Coronary artery (tissue), 2 donors: ENCODE measurements around the gene GBX1.

Experiments used
- DNase-seq: peaks from one replicate; pipeline ENCODE4 v3.0.0-alpha.2; 2017; ENCODE audit warnings: low spot score
- H3K27ac ChIP-seq, 2 donors: fragments of 200-600 bp; sonication (generic); one replicate each; pipeline ENCODE4 v1.5.1; 2016 to 2019
- H3K4me3 ChIP-seq: fragments of 200-600 bp; sonication (generic); 2 replicates; pipeline ENCODE4 v1.5.1; 2016; ENCODE audit warnings: mild to moderate bottlenecking, moderate library complexity
- TF ChIP-seq, protein P1 (sequence below): fragments of 200-600 bp; sonication (generic); IDR thresholded peaks from one replicate; pipeline ENCODE4 v1.5.1; 2019; ENCODE audit warnings: antibody characterized with exemption

GBX1 gene

DNA sequence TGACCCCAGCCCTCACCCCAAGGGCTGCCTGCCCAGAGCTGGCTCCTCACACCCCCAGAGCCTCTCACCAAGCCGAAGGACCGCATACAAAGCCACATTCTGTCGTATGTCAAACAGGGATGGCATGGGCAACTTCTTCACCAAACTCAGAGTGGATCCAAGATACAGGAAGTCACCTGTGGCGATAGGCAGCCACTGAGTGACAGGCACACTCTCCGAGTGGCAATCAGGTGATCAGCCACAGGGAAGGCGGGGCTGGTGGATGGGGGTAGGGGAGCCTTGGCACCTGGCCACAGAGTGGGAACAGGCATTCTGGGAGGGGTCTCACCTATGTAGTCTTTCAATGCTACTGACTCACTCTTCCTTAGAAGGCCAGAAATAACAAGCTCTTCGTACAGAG, 26.7 kb upstream of the GBX1 start:
- Histone ChIP-seq H3K4me3 (no peak overlapping the region), H3K27ac (no peak overlapping the region)
- no peak for DNase-seq
- TF ChIP-seq, protein P1, sequence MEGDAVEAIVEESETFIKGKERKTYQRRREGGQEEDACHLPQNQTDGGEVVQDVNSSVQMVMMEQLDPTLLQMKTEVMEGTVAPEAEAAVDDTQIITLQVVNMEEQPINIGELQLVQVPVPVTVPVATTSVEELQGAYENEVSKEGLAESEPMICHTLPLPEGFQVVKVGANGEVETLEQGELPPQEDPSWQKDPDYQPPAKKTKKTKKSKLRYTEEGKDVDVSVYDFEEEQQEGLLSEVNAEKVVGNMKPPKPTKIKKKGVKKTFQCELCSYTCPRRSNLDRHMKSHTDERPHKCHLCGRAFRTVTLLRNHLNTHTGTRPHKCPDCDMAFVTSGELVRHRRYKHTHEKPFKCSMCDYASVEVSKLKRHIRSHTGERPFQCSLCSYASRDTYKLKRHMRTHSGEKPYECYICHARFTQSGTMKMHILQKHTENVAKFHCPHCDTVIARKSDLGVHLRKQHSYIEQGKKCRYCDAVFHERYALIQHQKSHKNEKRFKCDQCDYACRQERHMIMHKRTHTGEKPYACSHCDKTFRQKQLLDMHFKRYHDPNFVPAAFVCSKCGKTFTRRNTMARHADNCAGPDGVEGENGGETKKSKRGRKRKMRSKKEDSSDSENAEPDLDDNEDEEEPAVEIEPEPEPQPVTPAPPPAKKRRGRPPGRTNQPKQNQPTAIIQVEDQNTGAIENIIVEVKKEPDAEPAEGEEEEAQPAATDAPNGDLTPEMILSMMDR = no peak

DNA sequence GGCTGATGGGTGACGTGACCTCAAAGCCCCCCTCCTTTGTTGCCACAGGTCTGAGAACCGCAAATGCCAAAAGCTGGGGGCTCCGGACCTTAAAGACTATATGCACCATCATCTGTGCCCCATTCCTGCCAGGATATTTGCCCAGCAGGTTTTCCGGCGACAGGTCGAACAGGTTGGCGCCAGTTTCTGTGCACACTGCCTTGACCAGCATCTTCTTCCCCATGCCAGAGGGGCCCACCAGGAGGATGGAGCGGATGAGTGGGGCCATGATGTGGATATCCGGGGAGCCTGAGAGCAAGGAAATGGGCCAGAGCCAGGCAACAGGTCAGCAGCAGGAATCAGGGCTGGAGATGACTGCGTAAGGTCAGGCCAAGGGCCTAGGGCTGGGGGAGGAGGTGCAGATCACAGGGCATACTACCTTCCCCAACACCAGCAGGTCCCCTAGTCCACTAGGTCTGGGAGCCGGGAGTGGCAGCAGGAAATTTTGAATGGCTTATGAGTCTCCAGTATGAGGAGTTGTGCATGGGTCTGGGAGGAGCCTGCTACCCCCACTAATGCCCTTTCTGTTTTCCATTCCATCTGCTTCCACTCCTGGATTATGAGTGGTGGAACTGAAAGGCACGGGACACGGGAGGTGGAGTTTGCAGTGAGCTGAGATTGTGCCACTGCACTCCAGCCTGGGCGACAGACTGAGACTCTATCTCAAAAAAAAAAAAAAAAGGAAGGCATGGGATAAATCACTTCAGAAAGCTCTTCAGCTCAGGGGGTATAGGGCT, 25.9 kb upstream of the GBX1 start:
- Histone ChIP-seq H3K4me3 (no peak overlapping the region), H3K27ac (no peak overlapping the region)
- DNase-seq = no peak
- TF ChIP-seq, protein P1 = no peak

DNA sequence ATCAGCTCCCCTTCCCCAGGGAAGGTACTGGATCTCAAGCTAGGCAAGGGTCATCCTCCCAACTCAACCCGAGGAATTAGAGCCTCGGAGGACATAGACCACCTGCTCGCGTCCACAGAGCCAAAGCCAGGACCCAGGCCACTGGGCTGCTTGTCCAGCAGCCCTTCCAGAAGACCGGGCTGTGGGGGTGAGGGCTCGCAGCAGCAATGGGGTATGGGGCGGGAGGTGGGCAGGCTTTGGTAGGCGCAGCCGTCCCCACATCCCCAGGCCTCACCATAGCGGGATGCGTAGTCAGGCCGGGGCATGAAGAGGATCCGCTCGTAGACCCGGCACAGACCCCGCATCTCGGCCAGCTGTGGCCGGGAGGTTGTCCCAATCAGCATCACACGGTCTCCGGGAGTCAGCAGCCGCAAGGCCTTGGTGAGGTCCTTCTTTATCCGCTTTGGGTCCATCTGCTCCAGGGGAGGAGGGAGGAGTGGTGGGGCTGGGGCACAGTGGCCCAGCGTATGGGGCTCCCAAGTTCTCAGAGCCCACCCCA, 24.6 kb upstream of the GBX1 start:
- Histone ChIP-seq H3K27ac (no peak overlapping the region), H3K4me3 (no peak overlapping the region)
- TF ChIP-seq, protein P1 = no peak
- DNase-seq = no peak

DNA sequence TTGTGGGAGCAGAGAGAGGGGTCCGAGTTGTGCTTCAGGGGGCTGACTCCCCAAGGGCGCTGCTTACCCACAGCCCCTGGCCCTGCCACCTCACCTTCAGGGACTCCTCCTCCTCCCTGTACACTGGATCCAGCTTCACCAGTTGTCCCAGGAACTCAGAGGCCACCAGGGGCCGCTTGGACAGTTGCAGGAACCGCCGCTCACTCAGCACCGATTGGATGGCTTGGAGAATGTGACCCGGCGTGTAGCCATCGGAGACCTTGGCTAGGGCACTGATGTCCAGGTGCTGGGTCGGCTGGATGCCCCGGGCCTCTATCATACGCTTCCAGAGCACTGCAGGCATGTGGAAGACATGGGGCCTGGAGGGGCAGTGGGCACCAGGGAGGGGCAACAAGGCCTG, 24.1 kb upstream of the GBX1 start:
- Histone ChIP-seq H3K27ac (no peak overlapping the region), H3K4me3 (no peak overlapping the region)
- DNase-seq = no peak
- TF ChIP-seq, protein P1 = no peak

DNA sequence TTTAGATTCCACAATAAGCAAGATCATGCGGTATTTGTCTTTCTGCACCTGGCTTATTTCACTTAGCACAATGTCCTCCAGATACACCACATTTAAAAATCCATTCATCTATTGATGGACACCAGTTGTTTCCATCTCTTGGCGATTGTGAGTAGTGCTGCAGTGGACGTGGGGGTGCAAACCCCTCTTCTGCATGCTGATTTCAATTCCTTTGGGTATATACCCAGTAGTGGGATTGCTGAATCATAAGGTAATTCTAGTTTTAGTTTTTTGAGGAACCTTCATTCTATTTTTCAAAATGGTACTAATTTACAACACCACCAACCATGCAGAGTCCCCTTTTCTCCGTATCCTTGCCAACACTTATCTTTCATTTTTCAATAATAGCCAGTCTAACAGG, 21.5 kb upstream of the GBX1 start:
- TF ChIP-seq, protein P1 = no peak
- no peak for DNase-seq
- Histone ChIP-seq H3K4me3 (no peak overlapping the region), H3K27ac (no peak overlapping the region)

DNA sequence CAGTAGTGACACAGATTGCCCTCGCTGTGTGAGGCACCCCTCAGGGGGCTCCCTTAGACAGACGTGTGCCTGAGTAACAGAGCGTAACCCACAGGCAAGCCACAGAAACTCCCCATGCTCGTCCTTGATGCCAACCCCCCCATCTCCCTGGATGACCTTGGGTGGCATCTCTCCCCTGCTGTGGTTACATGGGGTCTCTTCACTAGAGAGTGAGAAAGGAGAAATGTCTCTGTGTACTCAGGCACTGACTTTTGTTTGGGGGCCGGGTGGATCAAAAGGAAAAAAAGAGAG, 20.7 kb upstream of the GBX1 start:
- H3K4me3 ChIP-seq = no peak overlapping the region
- TF ChIP-seq, protein P1 = no peak
- no peak for DNase-seq
- H3K27ac ChIP-seq = no peak overlapping the region
